ENCODE measurements around the gene PTK7.

DNA sequence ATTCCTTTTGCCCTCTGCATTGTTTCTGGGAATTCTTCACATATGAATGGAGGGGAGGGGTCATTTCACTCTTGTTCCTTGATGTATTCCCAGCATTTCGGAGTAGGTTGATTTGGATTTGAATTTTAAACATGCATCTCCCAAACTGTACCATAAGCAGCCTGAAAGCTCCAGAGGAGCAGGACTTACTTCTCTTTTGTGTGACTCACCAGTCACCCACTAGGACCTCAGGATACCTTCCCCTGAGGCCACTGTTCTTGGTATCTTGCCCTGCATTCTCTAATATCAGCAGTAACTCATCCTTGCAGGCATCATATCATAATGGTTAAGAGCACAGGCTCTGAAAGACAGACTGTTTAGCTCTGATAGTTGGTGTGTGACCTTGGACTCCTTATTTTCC, 17.6 kb upstream of the PTK7 start:
- TF ChIP-seq TAF1 (IDR thresholded peaks at IDR 0.05; ENCODE audit: borderline replicate concordance, insufficient read depth, low read length), result no peak
- no peak for TF ChIP-seq POLR2AphosphoS5 (IDR thresholded peaks at IDR 0.05; ENCODE audit: low read depth, low read length)
- TF ChIP-seq, protein P1, sequence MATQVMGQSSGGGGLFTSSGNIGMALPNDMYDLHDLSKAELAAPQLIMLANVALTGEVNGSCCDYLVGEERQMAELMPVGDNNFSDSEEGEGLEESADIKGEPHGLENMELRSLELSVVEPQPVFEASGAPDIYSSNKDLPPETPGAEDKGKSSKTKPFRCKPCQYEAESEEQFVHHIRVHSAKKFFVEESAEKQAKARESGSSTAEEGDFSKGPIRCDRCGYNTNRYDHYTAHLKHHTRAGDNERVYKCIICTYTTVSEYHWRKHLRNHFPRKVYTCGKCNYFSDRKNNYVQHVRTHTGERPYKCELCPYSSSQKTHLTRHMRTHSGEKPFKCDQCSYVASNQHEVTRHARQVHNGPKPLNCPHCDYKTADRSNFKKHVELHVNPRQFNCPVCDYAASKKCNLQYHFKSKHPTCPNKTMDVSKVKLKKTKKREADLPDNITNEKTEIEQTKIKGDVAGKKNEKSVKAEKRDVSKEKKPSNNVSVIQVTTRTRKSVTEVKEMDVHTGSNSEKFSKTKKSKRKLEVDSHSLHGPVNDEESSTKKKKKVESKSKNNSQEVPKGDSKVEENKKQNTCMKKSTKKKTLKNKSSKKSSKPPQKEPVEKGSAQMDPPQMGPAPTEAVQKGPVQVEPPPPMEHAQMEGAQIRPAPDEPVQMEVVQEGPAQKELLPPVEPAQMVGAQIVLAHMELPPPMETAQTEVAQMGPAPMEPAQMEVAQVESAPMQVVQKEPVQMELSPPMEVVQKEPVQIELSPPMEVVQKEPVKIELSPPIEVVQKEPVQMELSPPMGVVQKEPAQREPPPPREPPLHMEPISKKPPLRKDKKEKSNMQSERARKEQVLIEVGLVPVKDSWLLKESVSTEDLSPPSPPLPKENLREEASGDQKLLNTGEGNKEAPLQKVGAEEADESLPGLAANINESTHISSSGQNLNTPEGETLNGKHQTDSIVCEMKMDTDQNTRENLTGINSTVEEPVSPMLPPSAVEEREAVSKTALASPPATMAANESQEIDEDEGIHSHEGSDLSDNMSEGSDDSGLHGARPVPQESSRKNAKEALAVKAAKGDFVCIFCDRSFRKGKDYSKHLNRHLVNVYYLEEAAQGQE (IDR thresholded peaks at IDR 0.05; ENCODE audit: insufficient read depth in 1 of 2, low read depth in 2 of 2, low read length in 2 of 2), result no peak

Measured in PFSK-1 (cell line).